Mucosa of stomach (tissue), 1 donor: ENCODE results near the gene NPAS2.

Source experiments
- H3K27me3 ChIP-seq: one replicate; pipeline ENCODE4 v1.7.0; 2013; ENCODE audit warnings: mild to moderate bottlenecking, low read length; ENCODE audit not compliant: control insufficient read depth, insufficient read depth
- H3K36me3 ChIP-seq: one replicate; pipeline ENCODE4 v1.7.0; 2013; ENCODE audit warnings: low read length; ENCODE audit not compliant: control insufficient read depth, insufficient read depth
- H3K4me1 ChIP-seq: one replicate; pipeline ENCODE4 v1.7.0; 2013; ENCODE audit warnings: mild to moderate bottlenecking, low read length; ENCODE audit not compliant: control insufficient read depth, insufficient read depth
- H3K4me3 ChIP-seq: one replicate; pipeline ENCODE4 v1.7.0; 2013; ENCODE audit warnings: low read length
- H3K9ac ChIP-seq: one replicate; pipeline ENCODE4 v1.7.0; 2013; ENCODE audit warnings: mild to moderate bottlenecking, low read length, moderate library complexity
- H3K9me3 ChIP-seq: one replicate; pipeline ENCODE4 v1.7.0; 2013; ENCODE audit warnings: mild to moderate bottlenecking, low read length, moderate library complexity; ENCODE audit not compliant: control insufficient read depth
- donor health status: Pancreatic carcinoma.

The NPAS2 gene

DNA sequence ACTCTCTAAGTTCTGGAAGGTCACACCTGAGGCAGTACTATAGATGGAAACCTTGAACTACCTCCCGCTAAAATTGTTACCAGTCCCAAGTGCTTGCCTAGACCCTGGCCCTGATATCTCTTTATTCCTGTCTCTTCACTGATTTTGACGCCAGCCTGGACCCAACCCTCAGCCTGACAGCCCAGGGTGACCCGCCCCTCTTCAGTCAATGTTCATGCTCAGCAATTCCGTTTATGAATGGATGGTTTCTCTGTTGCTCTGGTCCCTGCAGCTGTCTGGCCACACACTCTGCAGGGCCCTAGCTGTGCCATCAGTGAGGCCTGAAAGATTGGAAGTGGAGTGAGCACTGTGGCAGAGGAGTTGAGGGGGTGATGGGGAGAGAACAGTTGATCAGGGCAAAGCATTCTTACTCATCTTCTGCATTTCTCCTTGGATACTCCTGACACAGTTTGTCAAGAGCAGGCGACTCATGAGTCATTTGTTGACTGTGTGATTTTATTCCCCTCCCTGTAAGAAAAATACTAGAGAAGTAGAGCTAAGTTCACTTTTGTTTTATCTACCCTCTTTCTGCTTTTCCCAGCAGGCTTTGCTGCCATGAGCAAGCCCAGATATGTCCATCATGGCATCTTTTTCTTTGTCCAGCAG, 46.0 kb downstream of the NPAS2 start:
- H3K9ac ChIP-seq, result no peak overlapping the region
- H3K36me3 ChIP-seq, result no peaks in the 10 kb centered on the region
- H3K4me1 ChIP-seq, result peaks cover 30% of the 10 kb centered on the region
- no peaks in the 10 kb centered on the region for H3K27me3 ChIP-seq
- H3K4me3 ChIP-seq, result no peak overlapping the region
- no peaks in the 10 kb centered on the region for H3K9me3 ChIP-seq

- no peaks in the 10 kb centered on the region for H3K27me3 ChIP-seq
- no peak overlapping the region for H3K9ac ChIP-seq
These were observed 48.1 kb downstream of the NPAS2 start for GRCh38 chr2:100868083-100868482.

DNA sequence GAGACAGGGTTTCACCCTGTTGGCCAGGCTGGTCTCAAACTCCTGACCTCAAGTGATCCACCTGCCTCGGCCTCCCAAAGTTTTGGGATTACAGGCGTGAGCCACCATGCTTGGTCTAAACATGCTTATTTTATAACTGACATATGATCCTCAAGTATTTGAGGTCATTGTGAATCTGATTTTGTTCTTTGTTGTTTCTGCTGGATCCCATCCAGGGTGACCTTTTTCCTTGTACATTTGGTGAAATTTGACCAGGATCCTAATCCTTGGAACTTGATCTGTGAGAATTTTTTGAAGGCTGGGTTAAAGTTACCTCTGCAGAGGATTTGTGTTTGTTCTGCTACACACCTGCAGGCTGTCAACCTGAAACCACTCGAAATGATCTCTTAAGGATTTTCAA, 49.2 kb downstream of the NPAS2 start:
- H3K9ac ChIP-seq, result no peak overlapping the region
- no peaks in the 10 kb centered on the region for H3K27me3 ChIP-seq
- H3K4me1 ChIP-seq, result peaks cover 28% of the 10 kb centered on the region
- H3K9me3 ChIP-seq, result no peaks in the 10 kb centered on the region
- H3K36me3 ChIP-seq, result no peaks in the 10 kb centered on the region
- no peak overlapping the region for H3K4me3 ChIP-seq

More at GRCh38 chr2:100868083-100868482, 48.1 kb downstream of the NPAS2 start:
- H3K4me3 ChIP-seq, result no peak overlapping the region
- no peaks in the 10 kb centered on the region for H3K9me3 ChIP-seq
- peaks cover 28% of the 10 kb centered on the region for H3K4me1 ChIP-seq
- no peaks in the 10 kb centered on the region for H3K36me3 ChIP-seq

DNA sequence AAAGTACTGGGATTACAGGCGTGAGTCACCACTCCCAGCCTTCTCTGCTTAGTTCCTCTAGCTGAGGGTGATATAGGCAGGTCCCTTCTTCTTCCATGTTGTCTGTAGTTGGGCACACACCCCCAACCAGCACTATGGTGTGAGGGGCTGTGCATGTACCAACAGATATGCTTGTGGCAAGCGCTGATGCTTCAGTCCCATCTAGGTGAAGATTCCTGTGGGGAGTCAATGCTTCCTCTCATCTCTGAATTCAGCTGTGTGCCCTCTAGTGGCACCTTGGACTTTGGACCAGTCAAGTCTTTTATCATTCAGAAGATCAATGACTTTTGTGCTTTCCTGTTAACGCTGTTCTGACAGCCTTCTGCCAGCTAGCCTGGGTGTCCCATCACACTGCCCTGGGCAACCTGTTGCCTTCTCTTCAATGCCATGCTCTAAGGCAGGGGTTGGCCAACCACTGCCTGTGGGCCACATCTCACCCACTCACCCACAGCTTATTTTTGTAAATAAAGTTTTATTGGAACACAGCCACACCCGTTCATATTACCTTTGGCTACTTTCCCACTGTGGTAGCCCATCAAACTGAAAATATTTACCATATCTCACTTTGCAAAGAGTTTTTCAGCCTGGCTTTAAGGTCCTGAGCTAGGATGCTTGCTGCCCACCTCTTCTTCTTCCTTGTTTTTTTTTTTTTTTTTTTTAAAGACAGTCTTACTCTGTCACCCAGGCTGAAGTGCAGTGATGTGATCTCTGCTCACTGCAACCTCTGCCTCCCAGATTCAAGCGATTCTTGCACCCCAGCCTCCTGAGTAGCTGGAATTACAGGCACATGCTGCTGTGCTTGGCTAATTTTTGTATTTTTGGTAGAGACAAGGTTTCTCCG, 51.0 kb downstream of the NPAS2 start:
- Histone ChIP-seq H3K27me3 (no peaks in the 10 kb centered on the region), H3K9me3 (no peaks in the 10 kb centered on the region), H3K36me3 (no peaks in the 10 kb centered on the region), H3K9ac (no peak overlapping the region), H3K4me3 (no peak overlapping the region), H3K4me1 (peaks cover 26% of the 10 kb centered on the region)

DNA sequence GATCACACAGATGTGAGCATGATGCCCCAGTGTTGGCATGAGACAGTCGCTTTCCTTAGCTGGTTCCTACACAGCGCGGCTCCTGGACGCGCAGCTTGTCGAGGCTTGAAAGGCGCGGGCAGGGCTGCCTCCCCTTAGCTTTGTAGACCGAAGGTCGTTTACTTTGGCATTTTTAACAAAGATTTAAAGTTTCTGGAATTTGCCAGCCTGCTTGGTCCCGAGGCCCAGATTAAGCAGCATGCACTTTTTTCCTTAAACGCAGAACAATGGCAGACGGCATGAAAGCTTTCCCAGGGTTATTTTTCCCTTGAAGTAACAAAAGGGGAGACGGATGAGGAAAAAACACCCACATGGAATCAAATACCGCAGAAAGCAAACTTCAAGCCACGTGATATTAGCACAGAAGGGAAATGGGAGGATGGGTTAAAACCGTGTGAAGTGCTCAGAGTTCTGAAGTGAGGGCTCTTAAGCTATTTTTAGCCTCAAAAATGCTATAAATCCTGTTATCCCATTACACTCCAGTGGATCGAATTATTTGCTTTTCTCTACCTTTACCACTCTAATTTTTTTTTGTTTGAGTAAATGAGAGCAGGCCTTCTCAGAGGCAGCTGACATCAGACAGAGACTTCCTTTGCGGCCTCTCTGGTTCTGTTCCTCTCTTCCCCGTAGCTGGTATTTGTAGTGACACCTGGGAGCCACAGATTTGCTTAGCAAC, 55.7 kb downstream of the NPAS2 start:
- no peak overlapping the region for H3K9ac ChIP-seq

GRCh38 chr2:100876231-100876860, 56.4 kb downstream of the NPAS2 start:
- Histone ChIP-seq H3K9me3 (no peaks in the 10 kb centered on the region), H3K4me1 (peaks cover 17% of the 10 kb centered on the region), H3K36me3 (no peaks in the 10 kb centered on the region), H3K4me3 (no peak overlapping the region), H3K27me3 (no peaks in the 10 kb centered on the region), H3K9ac (no peak overlapping the region)

More for the DNA sequence above, 55.7 kb downstream of the NPAS2 start:
- Histone ChIP-seq H3K27me3 (no peaks in the 10 kb centered on the region), H3K4me1 (peaks cover 24% of the 10 kb centered on the region), H3K9me3 (no peaks in the 10 kb centered on the region), H3K4me3 (no peak overlapping the region), H3K36me3 (no peaks in the 10 kb centered on the region)

DNA sequence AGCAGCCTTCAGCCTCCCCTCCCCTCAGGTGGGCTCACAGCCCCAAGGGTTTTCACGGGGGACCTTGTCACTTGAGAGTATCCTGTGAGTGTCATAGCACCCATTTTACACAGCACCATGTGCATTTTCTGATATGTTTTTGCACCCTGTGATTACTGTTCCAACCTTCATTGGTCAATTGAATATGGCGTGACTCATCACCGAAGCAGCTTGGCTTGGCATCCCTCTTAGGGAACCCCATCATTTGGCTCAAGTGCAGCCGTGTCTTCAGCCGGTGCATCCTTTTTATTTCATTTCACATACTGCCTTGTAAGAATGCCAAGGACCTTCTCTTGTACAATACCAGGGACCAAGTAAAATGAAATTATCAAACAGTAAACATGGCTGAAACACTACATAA, 57.6 kb downstream of the NPAS2 start:
- Histone ChIP-seq H3K36me3 (no peaks in the 10 kb centered on the region), H3K9me3 (no peaks in the 10 kb centered on the region), H3K27me3 (no peaks in the 10 kb centered on the region), H3K4me3 (no peak overlapping the region), H3K4me1 (peaks cover 15% of the 10 kb centered on the region), H3K9ac (no peak overlapping the region)

DNA sequence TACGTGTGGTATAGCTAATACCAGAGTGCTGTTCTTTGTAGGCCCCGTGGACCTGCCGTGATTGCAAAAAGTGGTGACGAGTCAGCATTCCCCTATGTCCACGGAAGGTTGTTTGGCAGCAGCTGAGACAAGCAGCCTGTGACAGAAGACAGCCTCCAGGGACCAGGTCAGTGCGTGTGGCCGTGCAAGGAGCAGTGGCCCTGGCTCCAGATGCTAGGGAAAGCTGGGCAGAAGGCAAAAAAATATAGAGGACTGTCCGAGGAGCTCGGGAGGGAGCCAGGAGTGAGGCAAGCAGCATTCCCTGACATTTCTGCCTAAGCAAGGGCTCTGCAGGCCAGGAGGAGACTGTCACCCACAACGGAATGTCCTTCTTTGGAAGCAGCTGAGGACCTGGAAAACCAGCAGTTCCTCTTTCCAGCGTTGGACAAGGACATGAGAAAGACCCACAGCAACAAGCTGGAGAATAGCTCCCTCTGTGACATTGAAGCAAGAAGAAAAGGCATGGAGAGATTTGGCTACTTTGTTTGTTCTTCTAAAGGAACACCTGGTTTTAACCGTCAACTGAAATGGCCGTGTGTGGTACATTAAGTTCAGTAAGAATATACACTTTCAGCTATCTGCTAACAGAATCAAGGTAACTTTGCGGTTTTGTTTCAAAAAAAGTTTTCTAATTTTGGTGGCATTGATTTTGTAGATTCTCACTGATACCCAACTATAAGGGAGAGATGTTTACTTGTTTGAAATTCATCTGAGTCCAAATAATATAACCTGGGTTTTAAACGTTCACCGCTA, 58.3 kb downstream of the NPAS2 start:
- no peak overlapping the region for H3K4me3 ChIP-seq
- H3K9me3 ChIP-seq, result no peaks in the 10 kb centered on the region
- H3K4me1 ChIP-seq, result peaks cover 22% of the 10 kb centered on the region
- no peak overlapping the region for H3K9ac ChIP-seq
- no peaks in the 10 kb centered on the region for H3K36me3 ChIP-seq
- no peaks in the 10 kb centered on the region for H3K27me3 ChIP-seq

- Histone ChIP-seq H3K9ac (no peak overlapping the region), H3K27me3 (no peaks in the 10 kb centered on the region), H3K36me3 (no peaks in the 10 kb centered on the region), H3K4me1 (peaks cover 31% of the 10 kb centered on the region), H3K9me3 (no peaks in the 10 kb centered on the region), H3K4me3 (no peak overlapping the region)
These were observed 59.4 kb downstream of the NPAS2 start for GRCh38 chr2:100879296-100879695.

DNA sequence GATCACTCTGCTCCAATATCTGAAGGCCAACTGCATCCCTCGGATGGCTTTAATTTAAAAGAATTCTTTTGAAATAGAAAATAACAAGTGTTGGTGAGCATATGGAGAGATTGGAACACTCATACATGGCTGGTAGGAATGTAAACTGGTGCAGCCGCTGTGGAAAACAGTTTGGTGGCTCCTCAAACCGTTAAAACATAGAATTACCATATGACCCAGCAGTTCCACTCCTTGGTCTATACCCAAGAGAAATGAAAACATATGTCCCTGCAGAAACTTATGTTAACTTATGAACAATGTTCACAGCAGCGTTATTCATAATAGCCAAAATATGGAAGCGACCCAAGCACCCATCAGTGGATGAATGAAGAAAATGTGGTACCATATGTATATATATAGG, 60.1 kb downstream of the NPAS2 start:
- Histone ChIP-seq H3K4me1 (peaks cover 31% of the 10 kb centered on the region), H3K9me3 (no peaks in the 10 kb centered on the region), H3K9ac (no peak overlapping the region), H3K27me3 (no peaks in the 10 kb centered on the region), H3K36me3 (no peaks in the 10 kb centered on the region), H3K4me3 (no peak overlapping the region)

DNA sequence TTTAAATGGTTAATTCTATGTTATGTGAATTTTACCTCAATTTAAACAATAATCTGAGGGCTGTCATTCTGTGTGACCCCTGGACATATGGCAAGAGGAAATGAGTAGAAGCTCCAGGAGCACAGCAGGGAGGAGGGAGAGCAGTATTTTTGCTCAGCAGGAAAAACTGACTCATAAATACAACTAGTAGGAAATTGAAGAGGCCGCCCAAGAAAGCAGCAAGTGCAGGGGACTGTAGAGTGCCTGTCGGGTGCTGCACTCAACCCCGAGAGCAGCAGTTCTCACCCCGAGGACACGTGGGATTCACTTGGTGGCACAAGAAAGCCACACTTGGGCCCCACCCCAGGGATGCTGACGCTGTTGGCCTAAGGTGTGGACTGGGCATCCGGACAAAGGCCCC, 60.8 kb downstream of the NPAS2 start:
- no peak overlapping the region for H3K4me3 ChIP-seq
- H3K27me3 ChIP-seq, result no peaks in the 10 kb centered on the region
- no peaks in the 10 kb centered on the region for H3K36me3 ChIP-seq
- no peaks in the 10 kb centered on the region for H3K9me3 ChIP-seq
- H3K4me1 ChIP-seq, result peaks cover 28% of the 10 kb centered on the region
- no peak overlapping the region for H3K9ac ChIP-seq
